Fibroblast of lung (primary cell): ENCODE measurements around the gene QDPR.

Experiments
- CTCF ChIP-seq, 2 donors: IDR thresholded peaks in 1 of 2; conservative IDR thresholded peaks in 1 of 2; 1 replicate in 1 of 2; 2 replicates in 1 of 2; pipeline ENCODE4 v1.5.1; 2011 to 2012; ENCODE audit warnings: low read length in 2 of 2, control low read depth in 1 of 2, inconsistent platforms in 1 of 2, low read depth in 1 of 2, mild to moderate bottlenecking in 1 of 2
- EZH2 ChIP-seq: IDR thresholded peaks from 2 replicates; pipeline ENCODE4 v1.5.1; 2012; ENCODE audit warnings: low read length, control low read depth, mild to moderate bottlenecking; ENCODE audit errors: missing control alignments

GRCh38 chr4:17463606-17464005 is 48.3 kb downstream of the QDPR start:
- TF ChIP-seq CTCF (conservative IDR thresholded peaks at IDR 0.05 in 1 of 2, IDR thresholded peaks at IDR 0.05 in 1 of 2; ENCODE audit: low read depth in 1 of 2, low read length in 2 of 2) (no peak), EZH2 (no peak)
